Mucosa of rectum (tissue), 2 donors: ENCODE results near the gene EEF1AKMT1.

Source experiments
- H3K27ac ChIP-seq, 2 donors: one replicate each; pipeline ENCODE4 v1.7.0; 2013; ENCODE audit warnings: inconsistent platforms in 2 of 2, low read depth in 2 of 2, low read length in 2 of 2
- H3K27me3 ChIP-seq, 2 donors: one replicate each; pipeline ENCODE4 v1.7.0; 2013; ENCODE audit warnings: low read length in 2 of 2; ENCODE audit not compliant: control insufficient read depth in 2 of 2, insufficient read depth in 2 of 2
- H3K36me3 ChIP-seq, 2 donors: one replicate each; pipeline ENCODE4 v1.7.0; 2013; ENCODE audit warnings: low read length in 2 of 2; ENCODE audit not compliant: control insufficient read depth in 2 of 2, insufficient read depth in 2 of 2
- H3K4me1 ChIP-seq, 2 donors: one replicate each; pipeline ENCODE4 v1.7.0; 2013; ENCODE audit warnings: low read length in 2 of 2, mild to moderate bottlenecking in 1 of 2; ENCODE audit not compliant: control insufficient read depth in 2 of 2, insufficient read depth in 2 of 2
- H3K4me3 ChIP-seq, 2 donors: one replicate each; pipeline ENCODE4 v1.7.0; 2013; ENCODE audit warnings: low read length in 2 of 2
- H3K9ac ChIP-seq, 2 donors: one replicate each; pipeline ENCODE4 v1.7.0; 2013; ENCODE audit warnings: low read length in 2 of 2, low read depth in 1 of 2, mild to moderate bottlenecking in 1 of 2
- H3K9me3 ChIP-seq, 2 donors: one replicate each; pipeline ENCODE4 v1.7.0; 2013; ENCODE audit warnings: low read length in 2 of 2; ENCODE audit not compliant: control insufficient read depth in 2 of 2
- donor health status: healthy.
- donor health status: Normal muscosa, but diverticular disease.

The EEF1AKMT1 gene

DNA sequence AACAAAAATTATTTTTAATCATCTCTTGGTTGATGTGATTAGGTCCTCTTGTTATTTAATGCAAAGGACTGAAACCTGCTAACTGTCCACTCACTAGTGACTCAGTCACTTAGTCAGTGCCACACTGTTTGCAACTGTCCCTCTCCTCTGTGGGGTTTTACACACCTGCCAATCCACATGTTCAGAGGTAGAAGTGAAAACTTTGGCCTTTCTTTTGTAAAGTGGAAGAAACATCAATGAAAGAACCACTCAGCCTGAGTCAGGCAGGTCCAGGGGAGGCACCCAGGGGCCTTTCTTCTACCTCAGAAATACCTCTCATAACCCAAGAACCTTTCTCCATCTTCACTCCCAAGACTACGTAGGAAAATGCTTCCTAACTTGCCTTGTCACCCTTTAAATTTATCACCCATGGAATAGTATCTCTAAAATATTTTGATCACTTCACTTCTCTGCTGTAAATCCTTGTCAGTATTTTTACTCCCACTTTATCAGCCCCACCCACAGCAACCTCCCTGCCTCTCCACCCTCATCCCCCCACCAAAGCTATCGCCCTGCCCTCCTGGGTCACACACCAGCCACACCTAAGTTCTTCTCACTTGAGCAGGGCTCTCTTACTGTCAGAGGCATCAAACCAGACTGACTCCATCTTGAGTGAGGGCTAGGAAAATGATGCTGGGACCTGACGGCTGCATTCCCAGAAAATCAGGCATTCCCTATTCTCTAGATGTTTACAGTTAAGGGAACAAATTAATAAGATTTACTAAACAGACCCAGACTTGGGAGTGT is 29.6 kb upstream of the EEF1AKMT1 start:
- Histone ChIP-seq H3K9me3 (no peaks in the 10 kb centered on the region), H3K9ac (no peak overlapping the region), H3K27ac (no peak overlapping the region), H3K27me3 (no peaks in the 10 kb centered on the region), H3K36me3 (peaks cover 13 to 19% of the 10 kb centered on the region in 2 donors), H3K4me3 (no peak overlapping the region), H3K4me1 (no peaks in the 10 kb centered on the region)

- H3K4me3 ChIP-seq: no peak overlapping the region
- no peaks in the 10 kb centered on the region for H3K9me3 ChIP-seq
- no peaks in the 10 kb centered on the region for H3K4me1 ChIP-seq
- H3K36me3 ChIP-seq: peaks cover 4 to 21% of the 10 kb centered on the region in 2 donors
- H3K27ac ChIP-seq: no peak overlapping the region
- no peaks in the 10 kb centered on the region for H3K27me3 ChIP-seq
- no peak overlapping the region for H3K9ac ChIP-seq
Measured at GRCh38 chr13:20801707-20802106, 27.9 kb upstream of the EEF1AKMT1 start.

GRCh38 chr13:20799726-20800416 is 26.1 kb upstream of the EEF1AKMT1 start:
- H3K27ac ChIP-seq: no peak overlapping the region
- no peak overlapping the region for H3K4me3 ChIP-seq
- no peak overlapping the region for H3K9ac ChIP-seq
- peaks cover 12 to 33% of the 10 kb centered on the region in 2 donors for H3K36me3 ChIP-seq
- no peaks in the 10 kb centered on the region for H3K9me3 ChIP-seq
- H3K27me3 ChIP-seq: no peaks in the 10 kb centered on the region
- H3K4me1 ChIP-seq: no peaks in the 10 kb centered on the region

- H3K4me3 ChIP-seq: no peak overlapping the region
- H3K4me1 ChIP-seq: no peaks in the 10 kb centered on the region
- H3K27ac ChIP-seq: no peak overlapping the region
- H3K27me3 ChIP-seq: no peaks in the 10 kb centered on the region
- H3K9ac ChIP-seq: no peak overlapping the region
- H3K9me3 ChIP-seq: no peaks in the 10 kb centered on the region
- peaks cover 15 to 40% of the 10 kb centered on the region in 2 donors for H3K36me3 ChIP-seq
Measured at GRCh38 chr13:20798027-20798426, 24.3 kb upstream of the EEF1AKMT1 start.

DNA sequence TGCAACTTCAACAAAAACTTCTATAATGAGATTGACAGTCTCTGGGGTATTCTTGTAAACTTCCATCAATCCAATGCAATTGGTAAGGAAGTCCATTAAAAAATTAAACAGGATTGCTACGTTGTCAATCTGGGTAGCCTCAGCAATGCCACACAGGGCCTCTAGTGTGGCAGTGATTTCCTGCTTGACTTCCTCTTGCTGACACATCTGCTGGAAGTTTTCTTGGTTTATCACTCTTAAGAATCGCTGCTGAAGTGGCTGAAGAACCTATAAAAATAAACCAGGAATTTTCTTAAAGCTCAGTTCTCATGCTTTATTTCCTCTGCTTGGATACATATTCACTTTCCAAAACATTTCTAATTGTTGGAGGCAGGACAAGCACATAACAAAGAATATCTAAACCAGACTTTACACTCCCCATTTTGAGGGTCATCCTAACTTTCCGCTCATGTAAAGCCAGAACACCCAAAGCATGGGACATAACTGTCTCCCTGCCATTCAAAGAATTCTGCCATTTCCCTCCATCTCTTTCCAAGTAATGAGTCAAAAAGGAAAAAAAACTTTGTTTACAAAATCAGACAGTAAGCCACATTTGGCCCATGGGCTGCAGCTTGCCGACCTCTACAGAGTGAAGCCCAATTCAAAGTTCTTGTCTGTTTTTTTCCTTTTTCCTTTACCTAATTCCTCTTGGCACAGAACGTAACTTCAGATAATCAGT is 23.2 kb upstream of the EEF1AKMT1 start:
- Histone ChIP-seq H3K9ac (no peak overlapping the region), H3K4me3 (no peak overlapping the region), H3K36me3 (peaks cover 15 to 40% of the 10 kb centered on the region in 2 donors), H3K27ac (no peak overlapping the region), H3K27me3 (no peaks in the 10 kb centered on the region), H3K9me3 (no peaks in the 10 kb centered on the region), H3K4me1 (no peaks in the 10 kb centered on the region)

GRCh38 chr13:20789665-20790064 is 15.9 kb upstream of the EEF1AKMT1 start:
- Histone ChIP-seq H3K9me3 (no peaks in the 10 kb centered on the region), H3K9ac (no peak overlapping the region), H3K4me3 (no peak overlapping the region), H3K27ac (no peak overlapping the region), H3K4me1 (no peaks in the 10 kb centered on the region), H3K27me3 (no peaks in the 10 kb centered on the region), H3K36me3 (peaks cover 3 to 28% of the 10 kb centered on the region in 2 donors)

DNA sequence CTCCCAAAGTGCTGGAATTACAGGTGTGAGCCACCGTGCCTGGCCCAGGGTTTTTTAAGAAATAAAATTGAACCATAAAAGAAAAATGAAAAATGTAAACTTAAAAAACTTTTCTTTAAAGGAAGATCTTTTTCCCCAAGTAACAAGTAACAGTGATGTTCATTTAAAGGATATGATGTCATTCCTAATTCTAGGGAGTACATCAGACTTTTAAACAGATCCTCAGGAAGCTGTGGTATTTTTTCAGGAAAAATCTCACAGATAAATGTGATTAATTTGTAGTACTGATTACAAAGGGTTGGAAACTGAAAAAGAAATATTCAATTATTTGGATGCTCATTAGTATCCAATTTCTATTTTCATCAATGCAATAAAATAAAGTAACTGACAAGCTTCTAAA is 14.6 kb upstream of the EEF1AKMT1 start:
- Histone ChIP-seq H3K4me1 (no peaks in the 10 kb centered on the region), H3K27ac (no peak overlapping the region), H3K27me3 (no peaks in the 10 kb centered on the region), H3K36me3 (peaks cover 5 to 24% of the 10 kb centered on the region in 2 donors), H3K4me3 (no peak overlapping the region), H3K9ac (no peak overlapping the region), H3K9me3 (no peaks in the 10 kb centered on the region)

DNA sequence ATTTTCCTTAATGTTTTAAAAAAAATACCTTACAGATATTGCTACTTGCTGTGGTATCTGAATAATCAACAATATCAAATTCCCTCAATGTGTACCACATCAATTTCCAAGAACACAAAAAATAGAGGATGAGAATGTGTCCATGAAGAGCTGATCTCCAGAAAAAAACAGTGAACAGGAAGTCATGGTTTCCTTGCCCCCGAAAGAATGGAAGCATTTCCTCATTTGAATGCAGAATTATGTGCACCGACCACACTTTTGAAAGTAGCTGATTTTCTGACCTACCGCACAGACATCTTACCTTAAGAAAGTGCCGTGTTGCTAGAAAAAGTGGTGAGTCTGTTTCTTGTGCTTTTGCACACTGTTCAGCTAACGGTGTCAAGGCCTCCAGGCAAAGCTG is 13.4 kb upstream of the EEF1AKMT1 start:
- Histone ChIP-seq H3K27ac (no peak overlapping the region), H3K4me3 (no peak overlapping the region), H3K36me3 (peaks cover 13 to 31% of the 10 kb centered on the region in 2 donors), H3K27me3 (no peaks in the 10 kb centered on the region), H3K9ac (no peak overlapping the region), H3K4me1 (no peaks in the 10 kb centered on the region), H3K9me3 (no peaks in the 10 kb centered on the region)

DNA sequence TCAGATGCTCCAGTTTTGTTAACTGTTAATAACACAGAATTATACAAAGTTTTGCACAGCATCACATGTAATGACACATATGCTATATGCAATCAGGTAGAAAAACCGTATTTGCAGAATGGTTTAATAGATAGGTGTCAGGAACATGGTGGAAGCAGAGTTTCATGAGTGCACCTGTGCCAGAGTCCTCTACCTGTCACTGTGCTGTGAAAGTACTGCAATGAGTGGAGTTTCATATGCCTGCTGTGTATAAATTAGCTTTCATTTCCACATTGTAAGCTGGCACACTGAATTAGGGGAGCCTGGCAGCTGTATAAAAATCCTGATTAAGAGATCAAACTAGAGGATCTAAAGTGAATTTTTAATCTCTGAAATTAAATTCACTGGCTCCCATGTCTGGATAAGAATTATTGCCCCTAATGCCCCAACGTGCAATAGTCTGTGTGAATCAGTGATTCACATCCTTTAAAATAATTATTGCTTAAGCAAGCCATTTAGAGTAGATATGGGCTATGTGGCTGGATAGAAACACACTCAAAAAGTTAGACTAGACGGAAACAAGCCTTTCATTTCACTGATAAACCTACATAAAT is 8.5 kb upstream of the EEF1AKMT1 start:
- Histone ChIP-seq H3K4me3 (no peak overlapping the region), H3K9ac (no peak overlapping the region), H3K9me3 (no peaks in the 10 kb centered on the region), H3K27ac (no peak overlapping the region), H3K4me1 (no peaks in the 10 kb centered on the region), H3K27me3 (no peaks in the 10 kb centered on the region), H3K36me3 (peaks cover 17 to 23% of the 10 kb centered on the region in 2 donors)

DNA sequence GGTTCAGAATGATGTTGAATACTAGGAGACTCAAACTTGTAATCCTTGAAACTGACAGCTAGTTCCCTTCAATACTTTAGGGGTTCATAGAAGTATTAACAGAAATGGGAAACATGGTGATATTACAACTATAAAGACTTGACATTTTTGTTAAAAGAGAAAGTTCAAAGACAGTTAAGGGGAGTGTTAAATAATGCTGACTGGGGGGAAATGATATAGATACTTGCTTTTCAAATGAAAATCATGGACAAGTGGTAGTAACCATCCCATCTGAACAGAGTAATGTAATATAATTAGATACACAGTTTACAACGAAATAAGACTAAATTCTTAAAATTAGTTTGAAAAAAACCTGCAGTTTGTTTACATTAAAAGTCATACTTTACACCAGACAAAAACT is 6.6 kb upstream of the EEF1AKMT1 start:
- peaks cover 16 to 17% of the 10 kb centered on the region in 2 donors for H3K36me3 ChIP-seq
- no peak overlapping the region for H3K27ac ChIP-seq

More for the DNA sequence above, 6.6 kb upstream of the EEF1AKMT1 start:
- Histone ChIP-seq H3K9me3 (no peaks in the 10 kb centered on the region), H3K4me1 (no peaks in the 10 kb centered on the region), H3K4me3 (no peak overlapping the region), H3K9ac (no peak overlapping the region), H3K27me3 (no peaks in the 10 kb centered on the region)
